HG03469 (cell line): ENCODE results near the gene FLRT2.

Experiments used
- ATAC-seq: cut with Tn5 transposase; IDR thresholded peaks from one replicate; pipeline ENCODE4 v1.9.1; 2021; ENCODE audit warnings: mild to moderate bottlenecking, moderate library complexity, moderate number of reproducible peaks; ENCODE audit not compliant: unreplicated experiment

Gene FLRT2

GRCh38 chr14:85594217-85594616, 64.3 kb downstream of the FLRT2 start:
- no peak for ATAC-seq

- ATAC-seq: no peak
Measured at GRCh38 chr14:85595981-85596380, 66.0 kb downstream of the FLRT2 start.

GRCh38 chr14:85596562-85596961, 66.6 kb downstream of the FLRT2 start:
- ATAC-seq: no peak

- no peak for ATAC-seq
Measured at GRCh38 chr14:85597701-85598100, 67.8 kb downstream of the FLRT2 start.

GRCh38 chr14:85599939-85600338, 70.0 kb downstream of the FLRT2 start:
- no peak for ATAC-seq

GRCh38 chr14:85601246-85601645, 71.3 kb downstream of the FLRT2 start:
- ATAC-seq: no peak

- ATAC-seq: no peak
Measured at GRCh38 chr14:85601690-85602089, 71.7 kb downstream of the FLRT2 start.

- ATAC-seq: no peak
Measured at GRCh38 chr14:85602345-85602744, 72.4 kb downstream of the FLRT2 start.

- ATAC-seq: no peak
Measured at GRCh38 chr14:85604021-85604420, 74.1 kb downstream of the FLRT2 start.

- ATAC-seq: no peak
Measured at GRCh38 chr14:85604714-85605113, 74.8 kb downstream of the FLRT2 start.

- ATAC-seq: no peak
Measured at GRCh38 chr14:85607651-85608081, 77.7 kb downstream of the FLRT2 start.

- no peak for ATAC-seq
Measured at GRCh38 chr14:85613496-85613895, 83.6 kb downstream of the FLRT2 start.

GRCh38 chr14:85616386-85616885, 86.5 kb downstream of the FLRT2 start:
- no peak for ATAC-seq

- ATAC-seq: no peak
Measured at GRCh38 chr14:85616886-85617285, 86.9 kb downstream of the FLRT2 start.

GRCh38 chr14:85617791-85618190, 87.8 kb downstream of the FLRT2 start:
- ATAC-seq: no peak

- ATAC-seq: no peak
Measured at GRCh38 chr14:85618390-85618789, 88.4 kb downstream of the FLRT2 start.

GRCh38 chr14:85618978-85619377, 89.0 kb downstream of the FLRT2 start:
- no peak for ATAC-seq

GRCh38 chr14:85619851-85620250, 89.9 kb downstream of the FLRT2 start:
- ATAC-seq: no peak

- ATAC-seq: no peak
Measured at GRCh38 chr14:85620947-85621346, 91.0 kb downstream of the FLRT2 start.

- no peak for ATAC-seq
Measured at GRCh38 chr14:85622106-85622505, 92.2 kb downstream of the FLRT2 start.

- ATAC-seq: no peak
Measured at GRCh38 chr14:85622986-85623685, 93.2 kb downstream of the FLRT2 start.

GRCh38 chr14:85625925-85626585, 96.1 kb downstream of the FLRT2 start:
- ATAC-seq: no peak
